NCI-H2171 (cell line): ENCODE data around the gene NSMCE1.
"Not testable (repeated sequence)": the region's sequence is repeated elsewhere in the genome, so short reads cannot be mapped to it uniquely, and the experiment has no call there.

ENCODE experiments used
- DNase-seq: peaks from one replicate; lab custom pipeline; 2025; lab: John Stamatoyannopoulos, UW

The NSMCE1 gene

GRCh38 chr16:27303256-27304100, 34.9 kb upstream of the NSMCE1 start:
- no peak for DNase-seq

DNA sequence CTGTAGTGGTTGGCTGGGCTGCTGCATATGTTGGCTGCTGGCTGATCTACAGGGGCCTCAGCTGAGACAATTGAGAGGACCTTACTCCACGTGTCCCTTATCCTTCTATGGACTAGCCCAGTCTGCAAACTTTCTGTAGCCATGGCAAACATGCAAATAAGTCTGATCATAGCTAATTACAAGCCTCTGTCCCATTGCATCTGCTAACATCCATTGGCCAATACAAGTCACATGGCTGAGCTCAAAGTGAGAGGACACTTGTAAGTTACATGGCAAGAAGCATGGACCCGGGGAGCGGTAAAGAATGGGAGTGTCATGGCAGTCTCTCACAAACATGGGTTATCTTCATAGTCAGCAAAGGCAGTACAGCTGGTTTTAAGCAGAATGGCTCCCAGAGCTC, 33.6 kb upstream of the NSMCE1 start:
- DNase-seq = no peak

- no peak for DNase-seq
Observed at GRCh38 chr16:27301236-27301861, 32.8 kb upstream of the NSMCE1 start.

- no peak for DNase-seq
Observed at GRCh38 chr16:27298132-27298531, 29.6 kb upstream of the NSMCE1 start.

- DNase-seq = no peak
Observed at GRCh38 chr16:27293343-27293742, 24.8 kb upstream of the NSMCE1 start.

DNA sequence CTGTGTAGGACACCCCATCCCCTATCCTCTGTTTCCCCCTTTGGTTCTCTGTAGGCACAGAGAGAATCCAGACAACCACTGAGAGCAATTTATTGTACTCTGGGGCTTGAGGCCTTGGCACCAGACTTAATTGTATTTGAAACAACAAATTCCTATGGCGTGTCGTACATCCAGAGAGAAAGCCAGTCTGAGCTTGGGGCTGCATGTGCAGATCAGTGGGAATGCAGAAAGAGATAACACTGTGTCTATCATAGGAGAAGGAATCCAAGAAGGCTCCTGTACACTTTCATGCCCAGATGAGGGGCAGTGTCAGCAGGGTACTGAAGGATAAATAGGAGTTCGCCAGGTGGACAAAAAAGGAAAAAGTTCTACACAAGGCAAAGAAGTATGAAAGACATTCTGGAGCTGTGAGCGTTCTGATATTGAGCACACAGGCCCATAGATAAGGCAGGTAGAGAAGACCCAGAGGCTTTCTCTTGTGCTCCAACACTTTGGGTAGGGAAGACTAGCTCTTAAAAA, 23.2 kb upstream of the NSMCE1 start:
- DNase-seq = no peak

DNA sequence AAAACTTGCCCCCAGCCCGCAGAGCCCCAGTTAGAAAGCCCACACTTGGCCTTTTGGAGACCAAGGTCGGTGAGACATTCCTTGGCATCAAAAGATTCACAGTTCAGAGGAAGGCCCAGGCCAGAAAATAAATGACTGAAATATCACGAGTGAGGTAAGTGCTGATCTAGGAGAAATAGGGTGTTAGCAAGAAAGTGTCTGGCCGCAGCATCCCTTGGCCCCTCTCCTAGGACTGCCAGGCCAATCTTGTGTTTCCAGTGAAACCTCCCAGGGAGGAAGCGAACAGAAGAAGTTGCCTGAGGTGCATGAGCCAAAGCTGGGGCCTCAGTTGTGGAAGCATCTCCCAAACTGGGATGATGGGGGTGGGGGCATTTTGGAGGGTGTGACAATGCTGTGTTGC, 22.5 kb upstream of the NSMCE1 start:
- DNase-seq = no peak

DNA sequence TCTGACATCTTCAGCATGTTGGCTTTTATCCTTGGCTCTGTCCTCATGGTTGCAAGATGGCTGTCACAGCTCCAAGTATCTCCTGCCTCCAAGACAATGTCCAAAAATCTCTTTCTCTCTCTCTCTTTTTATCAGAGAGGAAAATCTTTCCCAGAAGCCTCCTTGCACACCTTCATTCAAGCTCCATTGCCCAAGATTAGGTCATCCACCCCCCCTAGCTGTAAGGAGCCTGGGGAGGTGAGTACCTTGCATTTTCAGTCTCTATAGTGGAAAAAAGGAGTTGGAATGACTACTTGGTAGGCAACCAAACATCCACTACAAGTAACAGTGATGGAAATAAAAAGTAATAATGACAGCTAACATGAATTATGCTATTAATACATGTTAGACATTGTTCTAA, 22.0 kb upstream of the NSMCE1 start:
- no peak for DNase-seq

GRCh38 chr16:27289669-27290068, 21.1 kb upstream of the NSMCE1 start:
- DNase-seq = no peak

DNA sequence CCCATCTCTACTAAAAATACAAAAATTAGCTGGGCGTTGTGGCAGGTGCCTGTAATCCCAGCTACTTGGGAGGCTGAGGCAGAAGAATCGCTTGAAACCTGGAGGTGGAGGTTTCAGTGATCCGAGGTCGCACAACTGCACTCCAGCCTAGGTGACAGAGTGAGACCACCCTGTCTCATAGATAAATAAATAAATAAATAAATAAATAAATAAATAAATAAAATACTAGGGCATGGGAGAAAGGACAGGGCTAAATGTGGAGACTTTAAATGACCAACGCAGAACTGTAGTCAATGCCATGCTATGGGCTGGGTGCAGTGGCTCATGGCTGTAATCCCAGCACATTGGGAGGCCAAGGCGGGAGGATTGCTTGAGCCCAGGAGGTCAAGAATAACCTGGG, 19.7 kb upstream of the NSMCE1 start:
- not testable (repeated sequence) for DNase-seq

DNA sequence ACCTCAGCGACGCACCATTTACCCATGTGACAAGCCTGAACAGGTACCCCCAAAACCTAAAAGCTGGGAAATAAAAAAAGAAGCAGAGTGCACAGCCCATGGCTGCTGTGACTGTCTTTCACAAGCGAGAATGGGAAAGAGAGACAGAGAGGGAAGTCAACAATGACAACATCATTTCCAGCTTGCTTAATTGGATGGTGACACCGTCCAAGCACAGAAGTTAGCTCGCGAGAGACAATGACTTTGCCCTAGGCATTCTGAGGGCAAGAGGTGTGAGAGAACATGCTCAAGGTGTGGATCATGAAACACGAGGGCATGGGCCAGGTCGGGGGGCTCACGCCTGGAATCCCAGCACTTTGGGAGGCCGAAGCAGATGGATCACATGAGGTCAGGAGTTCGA, 19.3 kb upstream of the NSMCE1 start:
- DNase-seq = no peak

DNA sequence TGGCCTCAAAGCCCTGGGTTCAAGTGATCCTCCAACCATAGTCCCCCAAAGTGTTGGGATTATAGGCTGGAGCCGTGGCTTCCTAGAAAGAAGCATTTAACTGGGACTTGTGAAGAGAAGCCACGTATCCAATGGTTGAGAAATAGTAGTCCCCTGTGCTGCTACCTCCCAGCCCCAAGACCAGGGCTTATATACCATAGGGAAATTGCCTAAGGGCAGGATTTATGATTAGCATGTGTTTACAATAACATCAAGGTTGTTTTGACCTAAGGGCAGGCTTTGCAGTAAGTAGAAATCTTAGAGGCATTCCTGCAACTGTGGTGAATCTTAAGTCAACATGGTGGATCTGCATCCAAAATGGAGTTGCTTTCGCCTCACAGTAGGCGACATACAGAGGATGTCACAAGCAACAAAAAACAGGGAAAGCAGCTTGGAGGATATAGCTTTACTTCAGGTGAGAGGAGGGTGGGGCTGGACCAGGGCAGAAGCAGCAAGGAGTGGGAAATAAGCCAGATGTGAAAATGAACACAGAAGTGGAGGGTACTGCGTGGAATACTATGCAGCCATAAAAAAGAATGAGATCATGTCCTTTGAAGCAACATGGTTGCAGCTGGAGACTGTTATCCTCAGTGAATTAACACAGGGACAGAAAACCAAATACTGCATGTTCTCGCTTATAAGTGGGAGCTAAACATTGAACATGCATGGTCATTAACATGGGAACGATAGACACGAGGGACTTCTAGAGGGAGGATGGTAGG, 18.7 kb upstream of the NSMCE1 start:
- DNase-seq = no peak

DNA sequence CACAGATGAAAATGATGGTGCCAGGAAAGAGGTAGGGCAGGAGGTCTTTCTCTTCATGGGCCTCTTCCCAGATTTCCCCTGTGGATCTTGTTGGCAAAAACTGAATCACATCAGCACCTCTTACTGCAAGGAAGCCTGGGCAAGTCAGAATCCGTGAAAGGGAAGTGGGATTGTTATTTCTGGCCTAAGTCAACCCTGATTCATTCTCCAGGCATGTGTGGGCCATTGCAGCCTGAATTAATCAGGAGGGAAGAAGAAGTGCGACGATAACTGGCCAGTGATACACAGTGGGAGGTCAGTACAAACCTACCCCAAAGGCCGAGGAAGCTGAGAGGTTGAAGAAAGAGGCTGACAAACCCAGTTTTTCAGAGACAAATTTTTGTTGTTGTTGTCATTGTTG, 17.9 kb upstream of the NSMCE1 start:
- no peak for DNase-seq

- DNase-seq = no peak
Observed at GRCh38 chr16:27285676-27286196, 17.2 kb upstream of the NSMCE1 start.

DNA sequence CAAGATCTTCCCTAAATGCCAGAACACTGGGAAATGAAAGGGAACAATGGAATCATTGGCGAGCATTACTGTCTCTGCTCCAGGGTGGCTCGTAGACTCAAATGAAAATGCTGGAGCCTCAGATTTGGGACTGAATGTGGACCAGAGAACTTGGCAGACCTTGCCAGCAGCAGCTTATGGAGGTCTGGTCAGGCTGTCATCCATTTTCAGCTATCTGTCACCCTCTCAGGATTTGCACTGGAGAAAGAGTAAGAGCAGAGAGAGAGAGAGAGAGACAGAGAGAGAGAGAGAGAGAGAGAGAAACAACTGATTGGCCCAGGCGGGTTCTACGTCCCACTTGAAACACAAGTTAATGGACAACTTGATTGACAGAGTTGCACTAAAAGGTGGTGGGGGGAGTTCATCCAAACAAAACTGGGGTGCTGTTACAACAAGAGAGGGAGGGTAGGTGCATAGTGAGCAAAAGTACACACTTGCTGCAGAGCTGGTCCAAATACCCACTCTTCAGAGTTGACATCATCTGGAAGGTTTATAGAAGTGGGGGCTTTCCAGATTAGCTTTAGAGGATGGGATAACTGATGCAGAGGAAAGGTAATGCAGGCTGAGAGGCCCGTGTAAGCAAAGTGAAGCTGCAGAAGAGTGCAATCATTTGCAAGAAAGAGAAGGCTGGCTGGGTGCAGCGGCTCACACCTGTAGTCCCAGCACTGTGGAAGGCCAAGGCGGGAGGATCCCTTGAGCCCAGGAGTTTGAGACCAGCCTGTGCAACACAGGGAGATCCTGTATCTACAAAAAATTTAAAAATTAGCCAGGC, 16.5 kb upstream of the NSMCE1 start:
- no peak for DNase-seq

GRCh38 chr16:27281243-27281642, 12.7 kb upstream of the NSMCE1 start:
- no peak for DNase-seq

DNA sequence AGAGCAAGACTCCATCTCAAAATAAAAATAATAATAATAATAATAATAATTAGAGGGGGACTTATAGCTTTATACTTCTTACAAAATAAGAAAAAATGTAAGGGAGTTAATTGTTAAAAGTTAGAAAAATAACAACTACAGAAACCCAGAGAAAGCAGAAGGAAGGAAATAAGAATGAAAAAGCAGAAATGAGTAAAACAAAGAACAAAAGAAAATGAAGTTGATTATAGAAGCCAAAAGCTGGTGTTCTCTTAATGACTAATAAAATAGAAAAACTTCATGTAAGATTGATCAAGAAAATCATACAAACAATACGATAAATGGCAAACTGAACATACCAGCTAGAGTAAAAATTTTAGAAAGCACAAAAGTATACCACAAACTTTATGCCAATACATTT, 6.8 kb upstream of the NSMCE1 start:
- DNase-seq = no peak

DNA sequence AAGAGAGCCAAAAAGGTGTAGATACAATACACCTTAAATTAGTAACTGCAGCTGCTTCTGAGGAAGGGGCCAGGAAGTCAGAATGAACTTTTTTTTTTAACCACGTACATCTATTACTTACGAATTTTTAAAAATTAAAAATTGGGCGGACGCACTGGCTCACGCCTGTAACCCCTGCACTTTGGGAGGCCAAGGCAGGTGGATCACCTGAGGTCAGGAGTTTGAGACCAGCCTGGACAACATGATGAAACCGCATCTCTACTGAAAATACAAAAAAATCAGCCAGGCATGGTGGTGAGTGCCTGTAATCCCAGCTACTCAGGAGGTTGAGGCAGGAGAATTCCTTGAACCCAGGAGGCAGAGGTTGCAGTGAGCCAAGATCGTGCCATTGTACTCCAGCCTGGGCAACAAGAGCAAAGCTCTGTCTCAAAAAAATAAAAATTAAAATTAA, 5.9 kb upstream of the NSMCE1 start:
- DNase-seq = not testable (repeated sequence)

DNA sequence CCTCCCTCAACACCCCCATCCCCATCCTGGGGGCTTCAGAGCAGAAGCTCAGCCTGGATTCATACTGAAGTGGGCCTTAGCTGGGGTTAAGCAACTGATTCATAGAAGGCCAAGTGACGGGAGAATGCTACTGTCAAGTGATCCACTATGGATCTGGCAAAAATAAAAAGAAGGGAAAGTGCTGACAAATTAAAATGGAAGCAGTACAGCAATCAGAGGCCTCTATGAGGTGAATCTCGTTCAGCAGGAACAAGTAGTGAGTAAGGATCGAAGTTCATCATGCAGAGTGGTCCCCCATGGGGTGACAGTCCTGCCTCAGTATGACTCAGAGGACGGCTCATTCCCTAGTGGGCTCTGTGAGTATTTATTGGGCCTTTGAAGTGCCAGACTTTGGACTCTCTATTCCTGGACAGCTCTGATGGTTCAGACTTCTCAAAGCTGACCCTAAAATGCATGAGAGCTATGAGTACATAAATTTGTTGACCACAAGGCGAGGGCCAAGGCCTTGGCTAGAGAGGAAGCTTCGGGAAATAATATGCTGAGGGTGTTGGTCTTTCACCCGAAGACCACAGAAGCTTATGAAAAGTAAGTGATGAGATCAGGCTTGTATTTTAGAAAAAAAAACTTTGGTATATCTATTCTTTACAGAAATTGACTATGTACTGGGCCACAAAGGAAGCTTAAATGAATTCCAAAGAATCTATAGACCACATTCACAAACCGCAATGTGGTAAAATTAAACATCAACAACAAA, 5.3 kb upstream of the NSMCE1 start:
- DNase-seq = no peak

GRCh38 chr16:27273330-27273669, 4.7 kb upstream of the NSMCE1 start:
- DNase-seq = no peak

DNA sequence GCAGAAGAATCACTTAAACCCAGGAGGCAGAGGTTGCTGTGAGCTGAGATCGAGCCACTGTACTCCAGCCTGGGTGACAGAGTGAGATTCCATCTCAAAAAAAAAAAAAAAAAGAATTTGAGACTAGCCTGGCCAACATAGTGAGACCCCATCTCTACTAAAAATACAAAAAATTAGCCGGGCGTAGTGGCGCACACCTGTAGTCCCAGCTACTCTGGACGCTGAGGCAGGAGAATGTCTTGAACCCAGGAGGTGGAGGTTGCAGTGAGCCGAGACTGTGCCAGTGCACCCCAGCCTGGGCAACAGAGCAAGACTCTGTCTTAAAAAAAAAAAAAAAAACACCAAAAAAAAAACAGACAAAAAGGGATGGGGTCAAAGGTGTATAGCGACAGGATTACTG, 4.1 kb upstream of the NSMCE1 start:
- DNase-seq = not testable (repeated sequence)
